CD4-positive, alpha-beta T cell treated with Interleukin-4 for 1 hour (primary cell): ENCODE data around the gene SCRN2.

Experiments used
- DNase-seq, 2 donors: peaks; one replicate each; pipeline ENCODE4 v3.0.0-alpha.2; 2020 to 2022

The SCRN2 gene

GRCh38 chr17:47802341-47803022 lies 38.6 kb downstream of the SCRN2 start:
- peak; percentile 60 to 70 for DNase-seq

GRCh38 chr17:47801906-47802305 lies 39.2 kb downstream of the SCRN2 start:
- no peak for DNase-seq

- no peak for DNase-seq
Measured at GRCh38 chr17:47801176-47801765, 39.8 kb downstream of the SCRN2 start.

- no peak for DNase-seq
Measured at GRCh38 chr17:47800686-47801085, 40.4 kb downstream of the SCRN2 start.

- no peak for DNase-seq
Measured at GRCh38 chr17:47797797-47798196, 43.3 kb downstream of the SCRN2 start.

GRCh38 chr17:47792979-47793378 lies 48.1 kb downstream of the SCRN2 start:
- DNase-seq = no peak

GRCh38 chr17:47792457-47792856 lies 48.6 kb downstream of the SCRN2 start:
- no peak for DNase-seq

- no peak for DNase-seq
Measured at GRCh38 chr17:47791025-47791424, 50.0 kb downstream of the SCRN2 start.

GRCh38 chr17:47789611-47790561 lies 51.2 kb downstream of the SCRN2 start:
- DNase-seq = peak; percentile 49 to 61
